RWPE2 (cell line): ENCODE data around the gene ZNF48.

Source experiments
- ATAC-seq: fragments of 200-7000 bp; cut with Tn5 transposase; 3 replicates; pipeline ENCODE4 v1.9.1; 2021; ENCODE audit warnings: low read depth
- DNase-seq: peaks from one replicate; pipeline ENCODE4 v3.0.0-alpha.2; 2020; ENCODE audit warnings: low spot score
- H3K27ac ChIP-seq: fragments of 450-650 bp; 2 replicates; pipeline ENCODE4 v1.5.1; 2017; ENCODE audit warnings: mild to moderate bottlenecking; ENCODE audit not compliant: poor library complexity, severe bottlenecking
- H3K27me3 ChIP-seq: fragments of 250-450 bp; sonication (Bioruptor Pico); 2 replicates; pipeline ENCODE4 v1.5.1; 2021; ENCODE audit warnings: mild to moderate bottlenecking, moderate library complexity; ENCODE audit not compliant: insufficient read depth, poor library complexity, severe bottlenecking
- H3K36me3 ChIP-seq: fragments of 250-450 bp; sonication (Bioruptor Pico); 2 replicates; pipeline ENCODE4 v1.5.1; 2020; ENCODE audit warnings: low read depth, mild to moderate bottlenecking, moderate library complexity
- H3K4me1 ChIP-seq: fragments of 250-450 bp; sonication (Bioruptor Pico); 2 replicates; pipeline ENCODE4 v1.5.1; 2021; ENCODE audit warnings: mild to moderate bottlenecking, moderate library complexity; ENCODE audit not compliant: insufficient read depth, poor library complexity, severe bottlenecking
- H3K4me3 ChIP-seq: fragments of 250-450 bp; sonication (Bioruptor Pico); 2 replicates; pipeline ENCODE4 v1.5.1; 2021; ENCODE audit warnings: mild to moderate bottlenecking, moderate library complexity; ENCODE audit not compliant: severe bottlenecking
- H3K9me3 ChIP-seq: fragments of 250-450 bp; sonication (Bioruptor Pico); 2 replicates; pipeline ENCODE4 v1.5.1; 2021; ENCODE audit warnings: mild to moderate bottlenecking, moderate library complexity; ENCODE audit not compliant: severe bottlenecking
- TF ChIP-seq, protein P1 (sequence below): fragments of 450-650 bp; IDR thresholded peaks from one replicate; pipeline ENCODE4 v1.5.1; 2017; ENCODE audit warnings: mild to moderate bottlenecking, moderate library complexity; ENCODE audit not compliant: poor library complexity, severe bottlenecking

Gene ZNF48

GRCh38 chr16:30395155-30395991, at the start of gene ZNF48:
TSS of gene ZNF48 (plus strand) at chr16:30395420. CDS start at chr16:30395795, 375 bp downstream.
- ATAC-seq (peak; percentile 85), DNase-seq (no peak)
- Histone ChIP-seq H3K9me3 (no peaks in the 10 kb centered on the region), H3K36me3 (peaks cover 7% of the 10 kb centered on the region), H3K4me3 (peak within 1 kb of the TSS; percentile 95), H3K27me3 (no peaks in the 10 kb centered on the region), H3K4me1 (no peaks in the 10 kb centered on the region), H3K27ac (peak within 1 kb of the TSS; percentile 63)
- TF ChIP-seq, protein P1, sequence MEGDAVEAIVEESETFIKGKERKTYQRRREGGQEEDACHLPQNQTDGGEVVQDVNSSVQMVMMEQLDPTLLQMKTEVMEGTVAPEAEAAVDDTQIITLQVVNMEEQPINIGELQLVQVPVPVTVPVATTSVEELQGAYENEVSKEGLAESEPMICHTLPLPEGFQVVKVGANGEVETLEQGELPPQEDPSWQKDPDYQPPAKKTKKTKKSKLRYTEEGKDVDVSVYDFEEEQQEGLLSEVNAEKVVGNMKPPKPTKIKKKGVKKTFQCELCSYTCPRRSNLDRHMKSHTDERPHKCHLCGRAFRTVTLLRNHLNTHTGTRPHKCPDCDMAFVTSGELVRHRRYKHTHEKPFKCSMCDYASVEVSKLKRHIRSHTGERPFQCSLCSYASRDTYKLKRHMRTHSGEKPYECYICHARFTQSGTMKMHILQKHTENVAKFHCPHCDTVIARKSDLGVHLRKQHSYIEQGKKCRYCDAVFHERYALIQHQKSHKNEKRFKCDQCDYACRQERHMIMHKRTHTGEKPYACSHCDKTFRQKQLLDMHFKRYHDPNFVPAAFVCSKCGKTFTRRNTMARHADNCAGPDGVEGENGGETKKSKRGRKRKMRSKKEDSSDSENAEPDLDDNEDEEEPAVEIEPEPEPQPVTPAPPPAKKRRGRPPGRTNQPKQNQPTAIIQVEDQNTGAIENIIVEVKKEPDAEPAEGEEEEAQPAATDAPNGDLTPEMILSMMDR: peak; percentile 75

DNA sequence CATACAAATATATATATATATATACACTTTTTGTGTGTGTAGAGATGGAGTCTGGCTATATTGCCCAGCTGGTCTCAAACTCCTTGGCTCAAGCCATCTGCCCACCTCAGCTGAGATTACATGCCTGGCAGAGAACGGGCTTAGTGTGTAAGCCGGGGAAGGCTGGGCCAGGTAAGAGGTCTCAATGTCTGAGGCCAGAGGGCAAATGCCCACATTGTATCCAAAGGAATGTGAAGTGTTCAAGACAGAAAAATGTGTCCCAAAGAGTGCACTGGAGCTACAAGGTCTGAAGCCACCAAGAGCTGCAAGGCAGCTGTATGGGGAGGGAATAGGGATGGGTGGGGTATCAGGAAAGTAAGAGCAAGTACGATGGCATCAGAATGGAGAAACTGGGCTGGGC, 48.9 kb upstream of the ZNF48 start:
- ATAC-seq (no peak), DNase-seq (no peak)
- no peaks in the 10 kb centered on the region for H3K27me3 ChIP-seq
- no peaks in the 10 kb centered on the region for H3K9me3 ChIP-seq
- no peak overlapping the region for H3K27ac ChIP-seq
- TF ChIP-seq, protein P1: no peak
- no peaks in the 10 kb centered on the region; the same call in 1 of the 2 replicates for H3K36me3 ChIP-seq
- no peaks in the 10 kb centered on the region for H3K4me1 ChIP-seq
- H3K4me3 ChIP-seq: no peak overlapping the region

GRCh38 chr16:30348113-30348512, 47.1 kb upstream of the ZNF48 start:
- H3K4me3 ChIP-seq: no peak overlapping the region
- ATAC-seq (no peak), DNase-seq (no peak)
- no peaks in the 10 kb centered on the region for H3K9me3 ChIP-seq
- TF ChIP-seq, protein P1: no peak
- H3K36me3 ChIP-seq: peaks cover 17% of the 10 kb centered on the region
- H3K4me1 ChIP-seq: no peaks in the 10 kb centered on the region
- H3K27ac ChIP-seq: no peak overlapping the region
- H3K27me3 ChIP-seq: no peaks in the 10 kb centered on the region

GRCh38 chr16:30348929-30349328, 46.3 kb upstream of the ZNF48 start:
- ATAC-seq: no peak
- DNase-seq: no peak
- no peaks in the 10 kb centered on the region for H3K27me3 ChIP-seq
- H3K27ac ChIP-seq: no peak overlapping the region
- TF ChIP-seq, protein P1: no peak
- no peaks in the 10 kb centered on the region for H3K4me1 ChIP-seq
- no peaks in the 10 kb centered on the region for H3K9me3 ChIP-seq
- no peak overlapping the region for H3K4me3 ChIP-seq
- peaks cover 23% of the 10 kb centered on the region for H3K36me3 ChIP-seq

GRCh38 chr16:30349675-30350074, 45.5 kb upstream of the ZNF48 start:
- H3K4me3 ChIP-seq: no peak overlapping the region
- no peaks in the 10 kb centered on the region for H3K4me1 ChIP-seq
- no peak for ATAC-seq
- no peaks in the 10 kb centered on the region for H3K27me3 ChIP-seq
- no peak for DNase-seq
- TF ChIP-seq, protein P1: no peak
- peaks cover 24% of the 10 kb centered on the region for H3K36me3 ChIP-seq
- no peak overlapping the region for H3K27ac ChIP-seq
- no peaks in the 10 kb centered on the region for H3K9me3 ChIP-seq
